RKO (cell line): ENCODE data around the gene CTXN3.

Experiments used
- DNase-seq: peaks from one replicate; pipeline ENCODE4 v3.0.0-alpha.2; 2016; ENCODE audit warnings: low spot score

Gene CTXN3

DNA sequence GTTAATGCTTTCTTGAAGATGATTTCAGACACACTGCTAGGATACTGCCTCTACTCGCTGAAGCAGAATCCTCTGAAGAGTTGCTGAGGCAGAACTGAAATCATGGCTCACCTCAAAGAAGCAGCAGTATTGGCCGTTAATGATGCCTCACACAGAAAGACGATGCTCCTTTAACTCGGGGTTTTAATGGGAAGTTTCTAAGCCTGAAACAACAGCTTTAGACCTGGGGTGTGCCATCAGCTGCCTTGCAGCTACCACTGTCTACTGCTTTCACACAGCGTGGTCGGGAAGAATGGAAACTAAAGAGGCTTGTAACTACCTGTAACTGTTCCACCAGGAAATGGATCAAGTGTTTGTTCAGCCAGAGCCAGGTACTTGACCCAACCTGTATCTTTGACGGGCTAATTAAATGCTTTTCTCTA is at the start of gene CTXN3:
TSS of gene CTXN3 (plus strand) at position 65 of the 422 bp plus-strand sequence. CDS start 8,440 bp downstream, outside the sequence.
- DNase-seq = no peak

DNA sequence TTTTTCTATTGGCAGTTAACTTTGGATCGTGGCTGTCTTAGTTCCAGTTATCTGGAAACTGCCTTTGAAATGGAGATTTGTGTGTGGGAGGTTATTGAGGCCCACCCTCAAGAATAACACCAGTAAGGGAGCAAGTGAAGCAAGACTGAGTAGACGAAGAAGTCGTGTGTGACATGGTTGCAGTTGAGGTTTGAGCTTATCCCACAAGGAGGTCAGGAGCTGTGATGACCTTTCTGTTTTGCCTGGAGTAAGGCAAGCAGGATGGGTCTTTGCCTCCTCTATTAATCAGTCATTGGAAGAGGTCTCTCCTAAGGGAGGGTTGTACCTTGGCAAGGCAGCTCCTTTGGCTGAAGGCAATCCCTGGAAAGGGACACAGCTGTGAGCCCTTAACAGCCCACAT is 49.6 kb upstream of the CTXN3 start:
- no peak for DNase-seq

DNA sequence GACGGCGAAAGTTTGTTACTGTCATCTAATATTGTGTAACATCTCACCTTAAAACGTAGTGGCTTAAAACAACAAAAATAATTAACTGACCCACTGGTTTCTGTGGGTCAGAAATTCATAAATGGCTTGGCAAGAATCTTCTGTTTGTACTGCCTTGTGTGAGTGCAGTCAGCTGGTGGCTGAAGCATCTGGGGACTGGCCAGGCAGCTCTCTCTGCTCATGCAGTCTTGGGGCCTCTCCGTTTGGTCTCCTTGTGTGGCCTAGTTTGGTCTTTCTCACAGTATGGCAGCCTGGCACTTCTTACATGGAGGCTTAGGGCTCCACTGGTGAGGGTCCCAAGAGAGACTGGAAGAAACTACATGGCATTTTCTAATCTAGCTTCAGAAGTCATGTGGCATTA is 49.0 kb upstream of the CTXN3 start:
- no peak for DNase-seq

DNA sequence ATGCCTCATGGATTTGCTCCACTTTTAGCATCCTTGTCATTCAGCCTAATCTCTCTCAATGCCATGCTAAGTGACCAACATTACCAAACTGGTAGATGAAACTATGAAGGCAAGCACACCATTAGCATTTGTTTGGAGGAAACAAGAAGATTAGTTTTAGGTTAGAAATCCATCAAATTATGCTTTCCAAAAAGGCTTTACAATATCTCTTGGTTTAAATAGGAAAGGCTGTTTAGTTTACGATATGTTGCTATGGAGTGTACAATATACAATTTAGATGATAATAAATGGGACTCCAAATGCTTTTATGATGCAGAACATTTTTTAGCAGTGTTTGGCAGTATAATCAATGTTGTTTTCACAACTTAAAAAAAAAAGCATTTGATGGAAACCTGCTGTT is 47.8 kb upstream of the CTXN3 start:
- DNase-seq = no peak

DNA sequence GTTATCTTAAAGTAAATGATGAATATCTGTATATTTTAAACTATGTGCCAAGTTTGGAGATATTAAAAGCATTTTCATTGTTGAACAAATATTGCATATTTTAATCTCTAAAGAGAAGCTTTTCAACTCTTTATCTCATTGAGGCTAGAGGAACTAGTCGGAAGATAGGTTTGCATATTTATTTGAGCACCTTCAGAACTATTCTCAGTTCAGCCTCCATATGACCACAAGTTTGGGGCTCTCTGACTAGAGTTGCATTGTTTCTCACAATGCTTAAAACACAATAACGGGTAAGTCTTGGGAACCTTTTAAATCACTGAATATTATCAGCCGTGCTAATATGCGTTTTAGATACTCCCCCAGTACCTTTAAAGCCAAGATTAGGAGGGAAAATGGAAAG is 47.3 kb upstream of the CTXN3 start:
- no peak for DNase-seq

DNA sequence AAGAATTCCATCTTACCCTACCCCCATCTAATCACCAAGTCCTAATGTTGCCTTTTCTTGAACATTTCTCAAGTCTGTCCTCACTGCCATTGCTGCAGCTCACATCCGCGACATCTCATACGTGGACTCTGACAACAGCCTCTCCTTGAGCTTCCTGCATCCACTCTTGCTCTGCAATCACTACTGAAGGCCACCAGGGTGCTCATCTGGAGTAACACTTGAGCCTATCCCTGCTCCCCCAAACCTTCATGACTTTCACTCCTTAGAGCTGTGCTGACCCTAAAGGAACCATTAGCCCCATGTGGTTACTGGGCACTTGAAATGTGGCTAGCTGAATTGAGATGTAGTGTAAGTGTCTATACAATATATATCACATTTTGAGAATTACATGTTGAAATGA is 46.4 kb upstream of the CTXN3 start:
- DNase-seq = no peak

DNA sequence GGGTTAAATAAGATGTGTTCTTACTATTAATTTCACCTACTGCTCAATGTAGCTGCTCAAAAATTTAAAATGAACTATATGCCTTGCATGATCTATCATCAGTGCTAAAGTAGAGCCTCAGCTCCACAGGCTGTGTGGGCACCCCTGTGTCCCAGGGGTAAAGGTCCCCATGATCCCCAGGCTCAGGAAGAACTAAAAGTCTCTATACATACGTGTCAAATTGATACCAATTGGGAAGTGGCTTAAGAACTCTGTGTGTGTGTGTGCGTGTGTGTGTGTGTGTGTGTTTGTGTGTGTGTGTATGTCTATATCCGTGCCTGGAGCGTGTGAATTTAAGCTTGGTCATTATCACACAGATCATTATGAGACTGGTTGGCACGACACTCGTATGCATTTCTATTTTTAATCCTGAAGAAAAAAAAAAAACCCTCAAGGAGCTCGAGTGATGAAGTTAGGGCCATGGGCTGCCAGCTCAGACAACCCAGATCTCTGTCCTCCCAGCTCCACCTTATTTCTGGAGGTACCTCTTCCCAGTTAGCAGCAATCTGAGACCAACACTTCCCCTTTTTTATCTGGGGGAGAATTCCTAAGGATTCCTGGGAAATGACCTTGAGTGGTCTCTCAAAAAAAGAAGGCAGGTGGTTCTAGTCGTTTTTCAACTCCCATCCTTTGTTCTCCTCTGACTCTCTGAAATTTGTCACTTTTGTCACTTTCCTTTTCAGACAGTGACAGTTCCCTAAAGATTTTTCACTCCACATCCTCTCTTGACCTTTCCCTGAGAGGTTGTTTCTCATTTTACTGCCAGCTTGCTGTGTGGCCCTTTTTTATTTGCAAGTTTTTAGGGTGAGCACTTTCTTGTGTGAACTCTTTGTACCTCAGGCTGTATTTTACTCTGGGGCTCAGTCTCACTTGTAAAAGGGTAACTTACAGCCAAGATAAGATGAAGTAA is 45.7 kb upstream of the CTXN3 start:
- DNase-seq = no peak

DNA sequence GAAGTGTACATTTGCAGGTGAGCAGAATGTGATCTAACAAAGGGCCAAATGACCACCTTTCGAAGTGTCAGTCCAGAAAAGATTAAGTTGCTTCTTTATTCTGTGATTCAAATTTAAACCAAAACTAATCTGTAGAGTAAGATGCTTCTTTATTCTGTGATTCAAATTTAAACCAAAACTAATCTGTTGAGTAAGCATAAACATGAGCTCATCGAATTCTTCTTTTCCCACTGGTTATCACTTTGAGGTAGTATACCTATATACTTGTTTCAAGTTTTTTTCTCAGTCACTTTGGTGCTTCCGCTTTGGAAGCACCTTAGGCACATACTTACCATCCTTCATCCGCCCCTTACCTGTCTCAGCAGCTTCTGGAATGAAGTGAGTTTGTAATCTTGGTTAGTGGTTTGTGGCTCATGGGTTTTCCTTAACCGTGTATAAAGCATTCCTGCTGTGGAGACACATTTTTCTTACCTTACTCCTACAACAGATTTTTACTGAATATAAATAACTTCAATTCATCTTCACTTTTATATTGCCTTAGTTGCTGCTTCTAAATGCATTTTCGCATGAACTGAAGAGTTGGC is 40.7 kb upstream of the CTXN3 start:
- DNase-seq = no peak

DNA sequence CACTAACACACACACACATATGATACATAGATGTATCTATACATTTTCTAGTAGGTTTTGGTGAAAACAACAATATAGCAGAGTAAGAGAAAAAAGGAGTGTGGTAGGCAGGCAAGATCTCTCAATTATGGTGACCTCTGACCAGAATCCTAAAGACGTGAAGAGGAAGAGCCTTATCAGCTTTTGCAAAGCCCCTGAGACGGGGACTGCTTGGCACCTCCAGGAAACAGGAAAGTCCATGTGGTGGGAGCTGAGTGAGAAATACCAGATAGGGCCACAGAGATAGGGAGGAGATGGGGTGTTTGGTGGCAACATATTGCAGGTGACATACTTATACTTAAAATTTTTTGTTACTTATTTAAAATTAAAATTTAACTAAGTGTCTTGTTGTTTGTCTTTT is 39.9 kb upstream of the CTXN3 start:
- no peak for DNase-seq

DNA sequence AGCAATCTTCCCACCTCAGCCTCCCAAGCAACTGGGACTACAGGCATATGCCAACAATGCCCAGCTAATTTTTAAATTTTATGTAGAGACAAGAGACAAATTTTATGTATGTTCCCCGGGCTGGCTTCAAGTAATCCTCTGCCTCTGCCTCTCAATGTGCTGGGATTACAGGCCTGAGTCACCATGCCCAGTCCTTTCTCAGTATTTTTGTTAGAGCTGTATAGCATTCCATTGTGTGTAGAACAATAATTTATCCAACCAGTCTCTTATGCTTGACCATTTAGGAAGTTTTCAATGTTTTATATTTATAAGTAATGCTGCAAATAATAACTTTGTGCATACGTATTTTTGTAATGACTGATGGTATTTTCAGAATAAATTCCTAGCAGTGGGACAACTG is 38.9 kb upstream of the CTXN3 start:
- DNase-seq = no peak

DNA sequence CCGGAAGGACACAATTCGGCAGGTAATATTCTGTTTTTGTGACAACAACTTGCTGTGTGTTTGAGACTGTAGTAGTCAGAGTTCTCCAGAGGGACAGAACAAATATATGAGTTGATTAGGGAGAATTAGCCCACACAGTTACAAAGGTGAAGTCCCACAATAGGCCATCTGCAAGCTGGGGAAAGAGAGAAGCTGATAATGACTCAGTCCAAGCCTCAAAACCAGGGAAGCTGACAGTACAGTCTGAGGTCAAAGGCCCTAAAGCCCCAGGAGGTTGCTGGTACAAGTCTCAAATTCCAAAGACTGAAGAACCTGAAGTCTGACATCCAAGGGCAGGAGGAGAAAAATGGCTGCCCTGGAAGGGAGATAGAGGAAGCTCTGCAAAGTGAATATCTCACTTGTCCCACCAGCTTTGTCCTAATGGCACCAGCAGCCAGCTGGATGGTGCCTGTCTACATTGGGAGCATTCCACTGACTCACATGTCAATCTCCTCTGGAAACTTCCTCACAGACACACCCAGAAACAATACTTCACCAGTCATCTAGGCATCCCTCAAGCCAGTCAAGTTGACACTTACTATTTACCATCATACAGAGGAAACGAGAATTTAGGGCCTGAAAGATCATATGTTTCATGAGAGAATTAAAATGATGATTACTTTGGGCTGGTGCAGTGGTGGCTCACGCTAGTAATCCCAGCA is 36.3 kb upstream of the CTXN3 start:
- no peak for DNase-seq

DNA sequence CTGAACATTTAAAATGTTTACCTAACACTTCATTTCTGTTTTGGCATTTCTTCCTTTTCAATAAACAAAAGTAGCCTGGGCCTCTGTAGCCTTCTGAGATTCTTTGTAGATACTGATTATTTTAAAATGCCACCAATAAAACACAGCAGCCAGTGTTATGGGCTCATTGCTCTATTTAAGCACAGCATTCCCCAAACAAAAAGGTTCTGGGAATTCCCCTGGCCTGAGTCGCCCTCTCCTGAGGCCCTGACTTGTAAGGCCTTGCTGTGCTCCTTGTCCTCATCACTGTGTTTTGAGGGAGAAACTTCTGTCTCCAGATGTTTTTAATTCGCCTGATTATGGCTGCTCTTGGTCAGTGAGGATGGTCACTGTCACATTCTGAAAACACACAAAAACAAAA is 33.0 kb upstream of the CTXN3 start:
- DNase-seq = no peak

DNA sequence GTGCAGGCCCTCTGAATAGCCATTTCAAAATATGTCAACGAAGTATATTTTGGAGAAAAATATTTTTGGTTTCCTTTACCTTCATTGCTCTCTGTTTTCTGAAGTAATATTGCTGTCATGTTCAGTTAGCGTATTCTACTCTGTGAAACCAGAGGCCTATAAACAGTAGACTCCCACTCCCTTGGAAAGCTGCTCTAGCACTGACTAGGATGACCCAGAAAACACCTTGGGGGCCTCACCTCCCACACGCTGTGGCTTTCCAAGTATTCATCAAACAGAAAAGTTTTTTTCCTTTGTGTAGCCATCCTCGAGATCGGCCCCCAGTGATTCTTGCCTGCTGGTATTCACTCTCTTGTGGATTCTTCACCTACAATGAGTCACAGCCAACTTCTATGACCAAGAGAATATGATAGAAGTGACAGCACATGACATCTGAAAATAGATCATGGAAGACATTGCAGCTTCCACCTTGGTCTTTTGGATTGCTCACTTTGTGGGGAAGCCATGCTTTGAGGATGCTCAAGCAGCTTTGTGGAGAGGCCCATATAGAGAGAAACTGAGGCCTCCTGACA is 28.9 kb upstream of the CTXN3 start:
- no peak for DNase-seq

DNA sequence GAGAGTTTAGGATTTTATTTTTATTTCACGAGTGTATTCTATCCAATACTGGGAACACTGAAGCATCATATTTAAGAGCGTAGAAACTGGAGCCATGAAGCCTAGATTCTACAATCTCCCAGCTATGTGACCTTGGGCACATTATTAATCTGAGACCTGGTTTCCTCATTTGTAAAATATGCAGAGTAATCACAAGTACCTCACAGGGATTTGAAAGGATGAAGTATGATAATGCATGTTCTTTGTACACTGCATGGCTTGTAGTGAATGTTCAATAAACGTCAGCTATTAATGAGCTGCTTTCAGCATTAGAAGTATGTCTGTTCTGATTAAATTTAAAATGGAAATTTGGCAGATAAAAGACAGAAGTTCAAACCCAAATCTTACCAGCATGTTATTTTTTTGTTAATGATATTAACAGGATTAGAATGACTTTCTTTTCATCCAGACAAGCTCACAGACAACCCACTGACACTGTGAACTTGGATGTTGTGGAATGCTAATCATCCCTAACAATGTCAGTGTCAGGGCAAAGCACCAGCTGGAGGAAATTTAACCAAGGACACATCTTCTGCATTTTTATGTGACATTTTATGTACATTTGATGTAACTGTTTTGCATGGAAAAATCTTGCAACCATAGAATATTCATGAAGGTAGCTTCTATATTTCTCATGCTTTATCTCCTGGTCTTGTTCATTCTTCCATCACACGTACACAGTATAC is 27.1 kb upstream of the CTXN3 start:
- no peak for DNase-seq

DNA sequence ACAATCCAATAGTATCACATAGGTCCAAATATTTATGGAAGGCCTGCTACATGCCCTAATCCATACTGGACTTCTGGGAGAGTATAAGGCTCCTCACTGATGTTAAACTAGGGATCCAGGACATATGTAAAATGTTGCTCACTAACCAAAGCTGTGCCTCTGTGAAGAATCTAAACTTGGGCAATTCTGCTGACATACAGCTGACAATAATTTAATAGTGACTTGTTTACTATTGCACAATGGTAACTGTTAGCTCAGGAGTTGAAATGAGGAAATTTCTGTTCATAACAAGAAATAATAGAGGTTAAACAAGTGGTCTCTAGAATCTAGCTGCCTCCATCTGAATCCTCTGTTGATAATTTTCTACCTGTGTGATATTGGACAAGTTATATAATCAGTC is 14.9 kb upstream of the CTXN3 start:
- DNase-seq = no peak

DNA sequence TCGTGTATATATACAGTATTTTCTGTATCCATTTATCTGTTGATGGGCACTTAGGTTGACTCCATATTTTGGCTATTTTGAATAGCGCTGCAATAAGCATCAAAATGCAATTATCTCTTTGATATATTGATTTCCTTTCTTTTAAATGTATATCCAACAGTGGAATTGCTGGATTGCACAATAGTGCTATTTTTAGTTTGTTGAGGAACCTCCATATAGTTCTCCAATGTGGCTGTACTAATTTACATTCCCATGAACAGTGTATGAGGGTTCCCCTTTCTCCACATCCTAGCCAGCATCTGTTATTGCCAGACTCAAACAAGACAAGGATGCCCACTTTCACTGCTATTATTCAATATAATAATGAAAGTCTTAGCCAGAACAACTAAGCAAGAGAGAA is 9.1 kb upstream of the CTXN3 start:
- DNase-seq = no peak

DNA sequence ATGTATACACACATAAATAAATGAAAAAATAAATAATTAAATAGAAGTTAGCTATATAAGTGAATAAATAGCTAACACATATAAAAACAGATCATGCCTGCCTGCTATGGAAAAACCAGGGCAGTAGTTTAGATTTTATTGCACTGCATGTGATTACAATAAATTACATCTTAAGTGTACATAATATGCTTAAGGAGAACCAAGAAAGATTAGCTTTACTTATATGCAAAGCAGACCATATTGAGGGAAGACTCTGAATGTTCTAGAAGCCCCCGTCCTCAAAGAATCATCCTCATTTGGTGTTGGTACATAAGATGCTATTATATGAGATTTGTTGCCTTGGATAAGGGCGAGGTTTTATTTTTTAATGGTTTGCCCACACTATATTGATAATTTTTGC is 5.9 kb upstream of the CTXN3 start:
- DNase-seq = no peak

DNA sequence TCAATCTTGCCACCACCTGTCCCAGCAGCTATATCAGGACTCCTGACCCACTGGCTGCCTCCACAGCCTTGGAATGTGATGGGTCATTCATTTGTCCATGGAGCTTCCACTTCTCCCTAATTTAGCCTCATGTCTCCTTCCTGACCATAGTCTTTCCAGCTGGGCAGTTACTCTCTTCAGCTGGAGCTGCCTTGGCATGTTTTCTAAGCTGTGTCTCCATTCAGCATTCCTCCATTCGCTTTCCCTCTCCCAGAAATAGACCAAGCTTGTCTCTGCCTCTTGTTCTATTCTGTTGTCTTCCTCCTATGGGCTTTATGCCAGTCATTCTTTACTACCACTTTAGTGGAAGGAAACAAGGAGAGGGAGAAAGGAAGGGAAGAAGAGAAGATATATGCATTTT is 5.3 kb upstream of the CTXN3 start:
- no peak for DNase-seq

DNA sequence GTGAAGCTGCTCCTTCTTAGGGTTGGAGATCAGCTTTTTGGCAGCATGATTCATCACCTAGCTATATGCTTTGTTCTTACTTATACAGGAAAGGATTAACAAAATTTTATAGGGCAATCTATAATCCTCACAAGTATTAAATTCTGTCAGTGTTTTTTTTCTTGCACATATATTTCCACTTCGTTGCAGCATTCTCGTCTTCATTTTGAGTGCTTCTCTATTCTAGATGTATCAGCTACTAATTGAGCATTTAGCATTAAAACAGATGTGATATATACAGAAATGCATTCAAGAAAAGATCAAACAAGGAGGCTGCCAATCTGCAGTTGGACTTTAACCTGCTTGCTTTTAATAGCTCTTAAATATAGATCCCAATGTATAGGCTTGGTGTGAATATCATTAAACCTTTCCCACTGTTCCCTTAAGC is 3.6 kb upstream of the CTXN3 start:
- no peak for DNase-seq

DNA sequence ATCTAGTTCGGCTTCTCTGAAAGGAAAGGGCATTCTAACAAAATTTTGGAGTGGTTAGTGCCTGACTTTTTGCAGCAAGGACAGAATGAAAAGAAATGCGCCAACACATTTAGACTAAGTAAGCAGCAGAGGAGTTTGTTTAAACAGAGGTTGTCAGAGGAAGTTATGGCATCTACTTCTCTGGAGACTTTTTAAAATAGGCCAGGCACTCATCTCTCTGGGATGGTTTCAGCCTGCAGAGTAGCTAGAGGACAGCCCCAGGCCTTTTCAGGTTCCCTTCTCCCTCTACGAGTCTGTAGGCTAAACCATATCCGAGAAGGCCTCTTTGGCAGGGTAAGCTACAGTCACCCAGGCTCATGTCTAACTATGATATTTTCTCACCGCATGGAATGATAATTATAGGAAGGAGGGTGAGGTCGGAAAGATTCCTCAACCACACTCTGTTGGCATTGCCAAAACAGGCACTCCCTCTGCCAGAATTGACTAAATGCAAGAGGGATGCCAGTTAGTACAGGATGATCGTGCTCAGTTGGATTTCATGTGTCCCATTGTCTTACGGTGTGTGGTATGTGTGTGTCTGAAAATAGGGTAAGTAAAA is 1.4 kb upstream of the CTXN3 start:
- no peak for DNase-seq

DNA sequence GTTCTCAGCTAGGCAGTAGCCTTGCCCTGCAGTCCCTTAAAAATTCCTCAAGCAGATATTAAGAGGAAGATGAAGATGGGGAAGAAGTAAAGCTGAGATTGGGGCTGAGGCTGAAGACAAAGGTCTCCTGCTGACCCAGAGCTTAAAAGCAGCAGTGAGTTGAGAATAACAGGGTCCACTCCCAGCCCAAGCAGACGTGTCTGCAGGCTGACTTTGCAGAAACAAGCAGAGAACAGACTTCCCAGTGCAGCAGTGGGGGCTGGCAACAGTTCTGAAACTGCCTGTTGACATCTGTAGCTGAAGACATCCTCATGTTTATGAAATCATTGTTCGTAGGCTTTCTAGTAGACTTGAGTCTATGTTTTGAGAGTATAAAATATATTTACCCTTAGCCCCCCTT is 1.1 kb downstream of the CTXN3 start:
- DNase-seq = no peak

DNA sequence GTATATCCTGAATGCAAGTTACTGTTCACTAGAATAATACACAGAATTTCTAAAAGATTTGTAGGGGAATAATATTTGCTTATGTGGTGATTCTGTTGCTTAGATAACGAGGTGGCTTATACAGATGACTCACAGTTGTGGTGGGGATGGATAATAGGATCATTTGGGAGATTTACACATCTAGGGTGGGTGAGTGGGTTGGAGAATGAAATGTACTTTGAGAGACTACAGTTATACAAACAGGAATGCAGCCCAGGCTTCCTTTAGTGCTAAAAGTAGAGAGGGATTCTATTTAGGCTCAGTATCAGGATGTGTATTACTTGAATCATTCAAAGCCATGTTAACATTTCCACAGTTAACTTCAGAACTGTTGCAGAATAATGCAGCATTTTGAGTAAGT is 1.8 kb downstream of the CTXN3 start:
- DNase-seq = no peak
